ENCODE measurements around the gene C1orf216.
"Not testable (repeated sequence)": the region's sequence is repeated elsewhere in the genome, so short reads cannot be mapped to it uniquely, and the experiment has no call there.

Gene C1orf216

GRCh38 chr1:35718492-35719336 lies at the start of gene C1orf216:
Gene C1orf216 (minus strand): TSS chr1:35718884. CDS start chr1:35716321, 2,563 bp downstream.
- peak; percentile 81 to 89 for ATAC-seq

- ATAC-seq, result no peak
Measured at GRCh38 chr1:35764283-35764682, 45.6 kb upstream of the C1orf216 start.

GRCh38 chr1:35763201-35763600 lies 44.5 kb upstream of the C1orf216 start:
- ATAC-seq, result no peak

GRCh38 chr1:35762141-35762540 lies 43.5 kb upstream of the C1orf216 start:
- ATAC-seq, result no peak

GRCh38 chr1:35756064-35756463 lies 37.4 kb upstream of the C1orf216 start:
- ATAC-seq, result no peak

- no peak for ATAC-seq
Measured at GRCh38 chr1:35753626-35754260, 35.1 kb upstream of the C1orf216 start.

- ATAC-seq, result no peak
Measured at GRCh38 chr1:35748326-35748725, 29.6 kb upstream of the C1orf216 start.

- ATAC-seq, result no peak
Measured at GRCh38 chr1:35745124-35745730, 26.5 kb upstream of the C1orf216 start.

GRCh38 chr1:35737120-35737519 lies 18.4 kb upstream of the C1orf216 start:
- no peak for ATAC-seq

GRCh38 chr1:35727434-35728040 lies 8.9 kb upstream of the C1orf216 start:
- no peak for ATAC-seq

- peak; percentile 84 to 94 for ATAC-seq
Measured at GRCh38 chr1:35726450-35727433, 8.1 kb upstream of the C1orf216 start.

- no peak for ATAC-seq
Measured at GRCh38 chr1:35725596-35725995, 6.9 kb upstream of the C1orf216 start.

GRCh38 chr1:35717911-35718476 lies 690 bp downstream of the C1orf216 start:
- no peak for ATAC-seq

GRCh38 chr1:35715568-35716002 lies 3.1 kb downstream of the C1orf216 start:
- peak; percentile 47 to 54 for ATAC-seq

GRCh38 chr1:35714921-35715567 lies 3.6 kb downstream of the C1orf216 start:
- ATAC-seq, result no peak

GRCh38 chr1:35711098-35711497 lies 7.6 kb downstream of the C1orf216 start:
- not testable (repeated sequence) for ATAC-seq

GRCh38 chr1:35708952-35709351 lies 9.7 kb downstream of the C1orf216 start:
- no peak for ATAC-seq

- ATAC-seq, result peak; percentile 16 to 38
Measured at GRCh38 chr1:35708441-35708921, 10.2 kb downstream of the C1orf216 start.

GRCh38 chr1:35707601-35708440 lies 10.9 kb downstream of the C1orf216 start:
- ATAC-seq, result peak; percentile 31 to 41

Measured in activated CD4-positive, CD25-positive, alpha-beta regulatory T cell treated with anti-CD3 and anti-CD28 coated beads, Interleukin-2, amount 50 U/mL, for 24 hours (primary cell).